ENCODE results near the gene NFASC. TPM values are rescaled to one million over a fixed set of nuclear protein-coding genes. Genes with fewer than 3 reads are reported as not detected.

Gene NFASC
- polyA plus RNA-seq, 3 donors = 0.08 TPM; not detected in 2

GRCh38 chr1:204947747-204948146 lies 77.1 kb downstream of the NFASC start:
- H3K27ac ChIP-seq (ENCODE audit: low read depth in 1 of 2, low read length in 2 of 2) = no peak overlapping the region
- no peak overlapping the region for H3K4me3 Mint-ChIP-seq
- no peak overlapping the region for H3K9ac ChIP-seq (ENCODE audit: insufficient read depth, low read length, poor library complexity, severe bottlenecking)
- H3K36me3 Mint-ChIP-seq = no peaks in the 10 kb centered on the region
- no peaks in the 10 kb centered on the region for H4K20me1 ChIP-seq (ENCODE audit: insufficient read depth, low read length)
- no peaks in the 10 kb centered on the region for H3K36me3 ChIP-seq (replicated peaks in 1 of 2; ENCODE audit: control insufficient read depth in 1 of 2, insufficient read depth in 2 of 2, low read length in 2 of 2)
- no peaks in the 10 kb centered on the region for H3K9me3 Mint-ChIP-seq
- no peaks in the 10 kb centered on the region for H3K27me3 ChIP-seq (ENCODE audit: control insufficient read depth in 2 of 2, insufficient read depth in 2 of 2, low read length in 2 of 2)
- no peak overlapping the region for H3K27ac Mint-ChIP-seq
- peaks cover 0 to 9% (median 2%) of the 10 kb centered on the region in 3 donors for H3K27me3 Mint-ChIP-seq (ENCODE audit: low read depth in 3 of 3)
- no peaks in the 10 kb centered on the region for H3K4me1 ChIP-seq (ENCODE audit: control insufficient read depth in 1 of 2, insufficient read depth in 2 of 2, low read length in 2 of 2)
- DNase-seq = no peak
- no peak overlapping the region for H3K4me2 ChIP-seq (replicated peaks; ENCODE audit: extremely low read depth, low read length, poor library complexity, severe bottlenecking)
- intact Hi-C loops (cut with micrococcal nuclease) = no loop called here
- H3K4me1 Mint-ChIP-seq = no peaks in the 10 kb centered on the region
- no peaks in the 10 kb centered on the region for H3K79me2 ChIP-seq (ENCODE audit: insufficient read depth, low read length)
- TF ChIP-seq CTCF (IDR thresholded peaks at IDR 0.05) = no peak
- no peak overlapping the region for H2AFZ ChIP-seq (ENCODE audit: insufficient read depth, low read depth, low read length, poor library complexity, severe bottlenecking)
- no peaks in the 10 kb centered on the region for H3K9me3 ChIP-seq (replicated peaks in 1 of 2; ENCODE audit: control insufficient read depth in 1 of 2, insufficient read depth in 1 of 2, low read length in 2 of 2)
- H3K4me3 ChIP-seq (replicated peaks in 1 of 3; ENCODE audit: low read depth in 2 of 3, low read length in 3 of 3) = no peak overlapping the region
- 95% methylated on average over 4 of the region's 6 CpGs for WGBS (ENCODE audit: insufficient coverage)

- H3K27ac Mint-ChIP-seq = no peak overlapping the region
- DNase-seq = no peak
- Histone ChIP-seq H4K20me1 (ENCODE audit: insufficient read depth, low read length) (no peaks in the 10 kb centered on the region), H3K4me1 (ENCODE audit: control insufficient read depth in 1 of 2, insufficient read depth in 2 of 2, low read length in 2 of 2) (no peaks in the 10 kb centered on the region), H3K4me3 (replicated peaks in 1 of 3; ENCODE audit: low read depth in 2 of 3, low read length in 3 of 3) (no peak overlapping the region), H3K4me2 (replicated peaks; ENCODE audit: extremely low read depth, low read length, poor library complexity, severe bottlenecking) (no peak overlapping the region), H3K9me3 (replicated peaks in 1 of 2; ENCODE audit: control insufficient read depth in 1 of 2, insufficient read depth in 1 of 2, low read length in 2 of 2) (no peaks in the 10 kb centered on the region), H2AFZ (ENCODE audit: insufficient read depth, low read depth, low read length, poor library complexity, severe bottlenecking) (no peak overlapping the region), H3K79me2 (ENCODE audit: insufficient read depth, low read length) (no peaks in the 10 kb centered on the region), H3K27ac (ENCODE audit: low read depth in 1 of 2, low read length in 2 of 2) (no peak overlapping the region), H3K9ac (ENCODE audit: insufficient read depth, low read length, poor library complexity, severe bottlenecking) (no peak overlapping the region), H3K36me3 (replicated peaks in 1 of 2; ENCODE audit: control insufficient read depth in 1 of 2, insufficient read depth in 2 of 2, low read length in 2 of 2) (no peaks in the 10 kb centered on the region), H3K27me3 (ENCODE audit: control insufficient read depth in 2 of 2, insufficient read depth in 2 of 2, low read length in 2 of 2) (no peaks in the 10 kb centered on the region)
- intact Hi-C loops (cut with micrococcal nuclease) = no loop called here
- WGBS (ENCODE audit: insufficient coverage) = 77% methylated on average over 9 of the region's 13 CpGs
- no peaks in the 10 kb centered on the region for H3K4me1 Mint-ChIP-seq
- no peaks in the 10 kb centered on the region for H3K9me3 Mint-ChIP-seq
- no peak overlapping the region for H3K4me3 Mint-ChIP-seq
- no peaks in the 10 kb centered on the region for H3K36me3 Mint-ChIP-seq
- TF ChIP-seq CTCF (IDR thresholded peaks at IDR 0.05) = no peak
- H3K27me3 Mint-ChIP-seq (ENCODE audit: low read depth in 3 of 3) = peaks cover 3 to 8% (median 8%) of the 10 kb centered on the region in 3 donors
Measured at GRCh38 chr1:204950353-204951001, 79.8 kb downstream of the NFASC start.

Data from CD14-positive monocyte (primary cell).